HG03457 (cell line): ENCODE data around the gene ORC3.
"Not testable (repeated sequence)": the region's sequence is repeated elsewhere in the genome, so short reads cannot be mapped to it uniquely, and the experiment has no call there.

Experiments
- ATAC-seq: cut with Tn5 transposase; IDR thresholded peaks from one replicate; pipeline ENCODE4 v1.9.1; 2021; ENCODE audit warnings: moderate number of reproducible peaks; ENCODE audit not compliant: unreplicated experiment

ORC3 gene

GRCh38 chr6:87690441-87690840, 100.5 kb downstream of the ORC3 start:
- ATAC-seq = no peak

GRCh38 chr6:87692086-87692485, 102.2 kb downstream of the ORC3 start:
- ATAC-seq = no peak

- ATAC-seq = not testable (repeated sequence)
Measured at GRCh38 chr6:87696817-87697216, 106.9 kb downstream of the ORC3 start.

GRCh38 chr6:87697581-87698546, 107.9 kb downstream of the ORC3 start:
- ATAC-seq = no peak

GRCh38 chr6:87698547-87699006, 108.6 kb downstream of the ORC3 start:
- ATAC-seq = no peak

- ATAC-seq = no peak
Measured at GRCh38 chr6:87699576-87699975, 109.6 kb downstream of the ORC3 start.

- no peak for ATAC-seq
Measured at GRCh38 chr6:87700397-87701343, 110.7 kb downstream of the ORC3 start.

GRCh38 chr6:87701344-87701675, 111.4 kb downstream of the ORC3 start:
- no peak for ATAC-seq

- ATAC-seq = peak; percentile 54
Measured at GRCh38 chr6:87701676-87702588, 112.0 kb downstream of the ORC3 start, which contains the start of gene AKIRIN2. Gene AKIRIN2, minus strand, starts transcription at chr6:87702233. Its CDS starts 549 bp downstream, at chr6:87701684.

GRCh38 chr6:87702589-87702945, 112.6 kb downstream of the ORC3 start:
- peak; percentile 1 for ATAC-seq

- ATAC-seq = not testable (repeated sequence)
Measured at GRCh38 chr6:87703039-87703438, 113.1 kb downstream of the ORC3 start.

- ATAC-seq = peak; percentile 51
Measured at GRCh38 chr6:87705070-87705691, 115.2 kb downstream of the ORC3 start.

GRCh38 chr6:87706187-87706966, 116.4 kb downstream of the ORC3 start:
- ATAC-seq = no peak

GRCh38 chr6:87708581-87709427, 118.9 kb downstream of the ORC3 start:
- ATAC-seq = not testable (repeated sequence)

- no peak for ATAC-seq
Measured at GRCh38 chr6:87710090-87710489, 120.2 kb downstream of the ORC3 start.

- ATAC-seq = not testable (repeated sequence)
Measured at GRCh38 chr6:87712713-87713112, 122.8 kb downstream of the ORC3 start.

GRCh38 chr6:87714093-87714842, 124.3 kb downstream of the ORC3 start:
- ATAC-seq = peak; percentile 57
